HCT116 (cell line): Measurements from ENCODE around the gene CROCC. TPM values are rescaled to one million over a fixed set of nuclear protein-coding genes. Genes with fewer than 3 reads are reported as not detected.

Experiments used
- ATAC-seq: fragments of 200-7000 bp; cut with Tn5 transposase; 2 replicates; pipeline ENCODE4 v1.9.1; 2020; ENCODE audit warnings: mild to moderate bottlenecking, moderate library complexity
- BruUV-seq: library from RNA; stranded (reverse); fragments of 400-500 nt; replicated peaks from 2 replicates; lab custom pipeline; 2021; lab: Mats Ljungman, UMichigan
- CTCF ChIA-PET: fragments of 300-600 bp; sonication (Branson Sonifier 250); formaldehyde crosslinking; loops from one replicate; lab custom pipeline; 2021; ENCODE audit warnings: antibody characterized with exemption; lab: Charles Lee
- POLR2A ChIA-PET: fragments of 300-600, 350-600 bp; sonication (Branson Sonifier 250); formaldehyde crosslinking; loops from one replicate; lab custom pipeline; 2021; ENCODE audit warnings: antibody characterized with exemption; lab: Charles Lee
- RAD21 ChIA-PET, 2 experiments: fragments of 300-600 bp; sonication (Branson Sonifier 250); formaldehyde crosslinking; loops; one replicate each; lab custom pipeline; 2023; ENCODE audit warnings: low total read pairs in 2 of 2; ENCODE audit not compliant: uncharacterized antibody in 2 of 2, unreplicated experiment in 2 of 2, low non-redundant PET in 1 of 2; lab: Charles Lee
- DNase-seq: peaks from one replicate; pipeline ENCODE4 v3.0.0-alpha.2; 2010; ENCODE audit warnings: low read depth, low spot score
- H2AFZ ChIP-seq: fragments of 200-600 bp; shearing (Covaris generic), sonication (generic); 2 replicates; pipeline ENCODE4 v1.6.1; 2017; ENCODE audit warnings: low read depth, mixed run types, mixed read lengths, antibody characterized with exemption, low read length; ENCODE audit not compliant: poor library complexity, severe bottlenecking
- H3K27ac ChIP-seq: 2 replicates; pipeline ENCODE4 v1.5.1; 2012; ENCODE audit warnings: low read depth, low read length
- H3K27me3 ChIP-seq: fragments of 200-600 bp; sonication (generic); 2 replicates; pipeline ENCODE4 v1.6.1; 2016; ENCODE audit warnings: mixed run types, low read length, mixed read lengths; ENCODE audit not compliant: insufficient read depth
- H3K36me3 ChIP-seq, 2 experiments: fragments of 200-500 bp in 1 of 2; fragments of 200-600 bp in 1 of 2; sonication (Bioruptor generic) in 1 of 2; sonication (generic) in 1 of 2; 2 replicates each; pipeline versions ENCODE4 v1.5.1 to v1.6.1; 2014 to 2016; ENCODE audit warnings: low read length in 2 of 2, inconsistent platforms in 1 of 2, mixed read lengths in 1 of 2, mixed run types in 1 of 2; ENCODE audit not compliant: insufficient read depth in 2 of 2, control insufficient read depth in 1 of 2
- H3K4me1 ChIP-seq, 2 experiments: fragments of 200-600 bp in 1 of 2; sonication (generic) in 1 of 2; 2 replicates each; pipeline versions ENCODE4 v1.5.1 to v1.6.1; 2012 to 2017; ENCODE audit warnings: low read length in 2 of 2, inconsistent platforms in 1 of 2, mild to moderate bottlenecking in 1 of 2, mixed read lengths in 1 of 2, mixed run types in 1 of 2, moderate library complexity in 1 of 2; ENCODE audit not compliant: insufficient read depth in 2 of 2, control insufficient read depth in 1 of 2
- H3K4me2 ChIP-seq: fragments of 200-600 bp; sonication (generic); 2 replicates; pipeline ENCODE4 v1.6.1; 2017; ENCODE audit warnings: mixed run types, low read length, mixed read lengths
- H3K4me3 ChIP-seq, 2 experiments: fragments of 200-600 bp in 1 of 2; sonication (generic) in 1 of 2; replicated peaks in 1 of 2; 2 replicates each; pipeline ENCODE4 v1.5.1; 2011 to 2016; ENCODE audit warnings: low read length in 2 of 2, control low read depth in 1 of 2, low read depth in 1 of 2, mild to moderate bottlenecking in 1 of 2, mixed read lengths in 1 of 2, mixed run types in 1 of 2
- H3K79me2 ChIP-seq: fragments of 200-600 bp; sonication (generic); 2 replicates; pipeline ENCODE4 v1.6.1; 2017; ENCODE audit warnings: mild to moderate bottlenecking, mixed run types, low read length, moderate library complexity, mixed read lengths; ENCODE audit not compliant: insufficient read depth
- H3K9ac ChIP-seq: fragments of 200-600 bp; sonication (generic); 2 replicates; pipeline ENCODE4 v1.6.1; 2016; ENCODE audit warnings: low read length, mixed read lengths
- H3K9me2 ChIP-seq: fragments of 200-600 bp; sonication (generic), shearing (Covaris generic); 2 replicates; pipeline ENCODE4 v1.6.1; 2017; ENCODE audit warnings: mixed run types, mild to moderate bottlenecking, moderate library complexity; ENCODE audit not compliant: insufficient read depth
- H3K9me3 ChIP-seq, 2 experiments: fragments of 200-500 bp in 1 of 2; fragments of 200-600 bp in 1 of 2; sonication (Bioruptor generic) in 1 of 2; sonication (generic) in 1 of 2; 2 replicates each; pipeline ENCODE4 v1.6.1; 2014 to 2017; ENCODE audit warnings: low read length in 2 of 2, mixed read lengths in 2 of 2, inconsistent platforms in 1 of 2, low read depth in 1 of 2, mild to moderate bottlenecking in 1 of 2, mixed run types in 1 of 2, moderate library complexity in 1 of 2; ENCODE audit not compliant: control insufficient read depth in 1 of 2, insufficient read depth in 1 of 2
- H4K20me1 ChIP-seq: fragments of 200-600 bp; sonication (generic), shearing (Covaris generic); 2 replicates; pipeline ENCODE4 v1.6.1; 2017; ENCODE audit warnings: mixed run types, mild to moderate bottlenecking, moderate library complexity; ENCODE audit not compliant: insufficient read depth
- CBX3 ChIP-seq: IDR thresholded peaks from 2 replicates; pipeline ENCODE4 v1.6.1; 2012; ENCODE audit warnings: low read depth
- EGR1 ChIP-seq: IDR thresholded peaks from 2 replicates; pipeline ENCODE4 v1.6.1; 2012; ENCODE audit warnings: low read depth
- ELF1 ChIP-seq: IDR thresholded peaks from 2 replicates; pipeline ENCODE4 v1.6.1; 2012; ENCODE audit warnings: low read depth, borderline replicate concordance
- EZH2 ChIP-seq: fragments of 200-600 bp; sonication (generic); IDR thresholded peaks from 2 replicates; pipeline ENCODE4 v1.6.1; 2017; ENCODE audit warnings: antibody characterized with exemption, mixed run types
- POLR2A ChIP-seq: IDR thresholded peaks from 2 replicates; pipeline ENCODE4 v1.7.0; 2011; ENCODE audit warnings: borderline replicate concordance; ENCODE audit not compliant: insufficient read depth, insufficient read length; ENCODE audit errors: extremely low read depth
- POLR2AphosphoS5 ChIP-seq: IDR thresholded peaks from 2 replicates; pipeline ENCODE4 v1.6.1; 2011; ENCODE audit warnings: mild to moderate bottlenecking, low read depth, low read length, moderate library complexity
- RAD21 ChIP-seq: IDR thresholded peaks from 2 replicates; pipeline ENCODE4 v1.6.1; 2012; ENCODE audit warnings: low read depth, mild to moderate bottlenecking
- SIN3A ChIP-seq: IDR thresholded peaks from 2 replicates; pipeline ENCODE4 v1.6.1; 2012; ENCODE audit warnings: low read depth
- SP1 ChIP-seq: IDR thresholded peaks from 2 replicates; pipeline ENCODE4 v1.6.1; 2012; ENCODE audit warnings: low read depth
- TCF7L2 ChIP-seq: IDR thresholded peaks from 2 replicates; pipeline ENCODE4 v1.7.0; 2011; ENCODE audit warnings: borderline replicate concordance, inconsistent platforms; ENCODE audit not compliant: insufficient read depth, insufficient read length; ENCODE audit errors: extremely low read depth
- YY1 ChIP-seq: IDR thresholded peaks from 2 replicates; pipeline ENCODE4 v1.6.1; 2011; ENCODE audit warnings: low read length, low read depth, moderate library complexity, mild to moderate bottlenecking; ENCODE audit not compliant: insufficient replicate concordance; ENCODE audit errors: extremely low read depth
- ZNF274 ChIP-seq: fragments of 200-500 bp; sonication (Bioruptor generic); IDR thresholded peaks from 2 replicates; pipeline ENCODE4 v1.6.1; 2014; ENCODE audit warnings: mild to moderate bottlenecking, low read depth, low read length, inconsistent platforms
- intact Hi-C: fragments of 100-400 bp; cut with micrococcal nuclease; formaldehyde crosslinking; loops from 2 replicates; pipeline ENCODE4 v1.10.0; 2022
- total RNA-seq: library from RNA; stranded (reverse); gene quantifications from one replicate; pipeline ENCODE4 v1.2.1, GENCODE V29; 2021; ENCODE audit not compliant: unreplicated experiment
- TF ChIP-seq, protein P1 (sequence below): IDR thresholded peaks from 2 replicates; pipeline ENCODE4 v1.6.1; 2012; ENCODE audit warnings: low read depth
- TF ChIP-seq, protein P2 (sequence below), 3 experiments: fragments of 200-600 bp in 1 of 3; sonication (generic) in 1 of 3; IDR thresholded peaks in 2 of 3; conservative IDR thresholded peaks in 1 of 3; 2 replicates each; pipeline ENCODE4 v1.5.1; 2012 to 2017; ENCODE audit warnings: low read depth in 2 of 3, low read length in 2 of 3, antibody characterized with exemption in 1 of 3, borderline replicate concordance in 1 of 3, control low read depth in 1 of 3, mild to moderate bottlenecking in 1 of 3, mixed read lengths in 1 of 3, mixed run types in 1 of 3, moderate library complexity in 1 of 3; ENCODE audit not compliant: insufficient read depth in 1 of 3

The CROCC gene
- total RNA-seq, 1 experiment from 2014 or later, result 30.1 TPM

DNA sequence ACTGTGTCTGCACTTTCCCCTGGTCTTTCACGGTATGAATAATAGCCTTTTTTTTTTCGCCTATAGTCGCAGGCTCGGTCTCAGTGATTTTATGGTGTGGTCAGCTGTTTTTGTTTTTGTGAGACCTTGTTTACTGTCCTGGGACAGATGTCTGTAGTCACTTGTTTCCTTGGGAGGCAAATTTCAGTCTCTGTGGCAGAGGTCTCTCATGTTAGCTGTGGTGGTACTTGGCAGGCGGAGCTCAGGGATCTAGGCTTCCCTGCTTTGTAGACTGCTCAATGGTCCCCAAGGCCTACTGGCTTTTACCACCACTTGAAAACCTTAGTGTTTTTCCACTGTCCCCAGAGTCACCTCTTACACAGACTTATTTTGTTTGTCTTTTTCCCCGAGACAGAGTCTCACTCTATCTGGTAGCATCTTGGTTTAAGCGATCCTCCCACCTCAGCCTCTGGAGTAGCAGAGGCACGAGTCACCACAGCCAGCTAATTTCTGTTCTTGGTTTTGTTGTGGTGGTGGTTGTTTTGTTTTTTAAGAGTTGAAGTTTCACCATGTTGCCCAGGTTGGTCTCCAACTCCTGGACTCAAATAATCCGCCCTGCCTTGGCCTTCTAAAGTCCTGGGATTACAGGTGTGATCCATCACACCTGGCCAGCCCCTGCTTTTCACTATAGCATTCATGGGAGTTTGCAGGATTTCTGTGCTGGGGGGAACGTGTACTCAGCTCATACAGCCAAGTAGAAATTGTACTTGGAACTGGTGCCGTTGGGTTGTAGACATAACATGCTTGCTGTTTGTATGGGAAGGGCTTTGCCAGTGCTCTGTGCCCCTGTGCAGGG lies 15.6 kb upstream of the CROCC start:
- H3K27ac ChIP-seq, result peak overlapping the region; percentile 89
- BruUV-seq, result no TSS peak
- H3K27me3 ChIP-seq, result no peaks in the 10 kb centered on the region
- POLR2A ChIA-PET, result interaction anchor here (1.0 to 3.8 kb wide), 16 partner anchors 9 to 395 kb away, joined by 3 to 41 read pairs (median 5); partner anchors contain the start of genes RNU1-1 and RNU1-2
- no peak overlapping the region for H2AFZ ChIP-seq
- no peaks in the 10 kb centered on the region for H3K9me3 ChIP-seq
- peaks cover 20 to 52% of the 10 kb centered on the region in 2 experiments for H3K4me1 ChIP-seq
- intact Hi-C loops, result loop anchor here (1.0 kb wide), 1 partner anchor 10 kb away; no protein-coding TSS in a partner anchor
- no peaks in the 10 kb centered on the region for H3K79me2 ChIP-seq
- no peaks in the 10 kb centered on the region for H4K20me1 ChIP-seq
- H3K9ac ChIP-seq, result peak overlapping the region; percentile 74
- DNase-seq, result no peak
- no peak overlapping the region for H3K4me3 ChIP-seq
- CTCF ChIA-PET, result interaction anchor here (1.3 to 2.0 kb wide), 2 partner anchors 139 to 285 kb away, joined by 3 to 6 read pairs; no protein-coding TSS in a partner anchor
- H3K36me3 ChIP-seq, result no peaks in the 10 kb centered on the region
- H3K4me2 ChIP-seq, result peak overlapping the region; percentile 87
- RAD21 ChIA-PET, result no interaction called here
- no peak for ATAC-seq
- TF ChIP-seq, protein P1, sequence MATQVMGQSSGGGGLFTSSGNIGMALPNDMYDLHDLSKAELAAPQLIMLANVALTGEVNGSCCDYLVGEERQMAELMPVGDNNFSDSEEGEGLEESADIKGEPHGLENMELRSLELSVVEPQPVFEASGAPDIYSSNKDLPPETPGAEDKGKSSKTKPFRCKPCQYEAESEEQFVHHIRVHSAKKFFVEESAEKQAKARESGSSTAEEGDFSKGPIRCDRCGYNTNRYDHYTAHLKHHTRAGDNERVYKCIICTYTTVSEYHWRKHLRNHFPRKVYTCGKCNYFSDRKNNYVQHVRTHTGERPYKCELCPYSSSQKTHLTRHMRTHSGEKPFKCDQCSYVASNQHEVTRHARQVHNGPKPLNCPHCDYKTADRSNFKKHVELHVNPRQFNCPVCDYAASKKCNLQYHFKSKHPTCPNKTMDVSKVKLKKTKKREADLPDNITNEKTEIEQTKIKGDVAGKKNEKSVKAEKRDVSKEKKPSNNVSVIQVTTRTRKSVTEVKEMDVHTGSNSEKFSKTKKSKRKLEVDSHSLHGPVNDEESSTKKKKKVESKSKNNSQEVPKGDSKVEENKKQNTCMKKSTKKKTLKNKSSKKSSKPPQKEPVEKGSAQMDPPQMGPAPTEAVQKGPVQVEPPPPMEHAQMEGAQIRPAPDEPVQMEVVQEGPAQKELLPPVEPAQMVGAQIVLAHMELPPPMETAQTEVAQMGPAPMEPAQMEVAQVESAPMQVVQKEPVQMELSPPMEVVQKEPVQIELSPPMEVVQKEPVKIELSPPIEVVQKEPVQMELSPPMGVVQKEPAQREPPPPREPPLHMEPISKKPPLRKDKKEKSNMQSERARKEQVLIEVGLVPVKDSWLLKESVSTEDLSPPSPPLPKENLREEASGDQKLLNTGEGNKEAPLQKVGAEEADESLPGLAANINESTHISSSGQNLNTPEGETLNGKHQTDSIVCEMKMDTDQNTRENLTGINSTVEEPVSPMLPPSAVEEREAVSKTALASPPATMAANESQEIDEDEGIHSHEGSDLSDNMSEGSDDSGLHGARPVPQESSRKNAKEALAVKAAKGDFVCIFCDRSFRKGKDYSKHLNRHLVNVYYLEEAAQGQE, result no peak
- TF ChIP-seq POLR2AphosphoS5, result no peak
- TF ChIP-seq ZNF274, result no peak
- TF ChIP-seq ELF1, result no peak
- TF ChIP-seq POLR2A, result no peak
- no peak for TF ChIP-seq SP1
- TF ChIP-seq CBX3, result no peak
- TF ChIP-seq RAD21, result no peak
- TF ChIP-seq YY1, result no peak
- no peak for TF ChIP-seq EZH2
- TF ChIP-seq EGR1, result no peak
- no peak for TF ChIP-seq TCF7L2
- no peak for TF ChIP-seq SIN3A
- TF ChIP-seq, protein P2, sequence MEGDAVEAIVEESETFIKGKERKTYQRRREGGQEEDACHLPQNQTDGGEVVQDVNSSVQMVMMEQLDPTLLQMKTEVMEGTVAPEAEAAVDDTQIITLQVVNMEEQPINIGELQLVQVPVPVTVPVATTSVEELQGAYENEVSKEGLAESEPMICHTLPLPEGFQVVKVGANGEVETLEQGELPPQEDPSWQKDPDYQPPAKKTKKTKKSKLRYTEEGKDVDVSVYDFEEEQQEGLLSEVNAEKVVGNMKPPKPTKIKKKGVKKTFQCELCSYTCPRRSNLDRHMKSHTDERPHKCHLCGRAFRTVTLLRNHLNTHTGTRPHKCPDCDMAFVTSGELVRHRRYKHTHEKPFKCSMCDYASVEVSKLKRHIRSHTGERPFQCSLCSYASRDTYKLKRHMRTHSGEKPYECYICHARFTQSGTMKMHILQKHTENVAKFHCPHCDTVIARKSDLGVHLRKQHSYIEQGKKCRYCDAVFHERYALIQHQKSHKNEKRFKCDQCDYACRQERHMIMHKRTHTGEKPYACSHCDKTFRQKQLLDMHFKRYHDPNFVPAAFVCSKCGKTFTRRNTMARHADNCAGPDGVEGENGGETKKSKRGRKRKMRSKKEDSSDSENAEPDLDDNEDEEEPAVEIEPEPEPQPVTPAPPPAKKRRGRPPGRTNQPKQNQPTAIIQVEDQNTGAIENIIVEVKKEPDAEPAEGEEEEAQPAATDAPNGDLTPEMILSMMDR (IDR thresholded peaks at IDR 0.05 in 2 of 3, conservative IDR thresholded peaks at IDR 0.05 in 1 of 3; ENCODE audit: borderline replicate concordance in 1 of 3, insufficient read depth in 1 of 3, low read depth in 2 of 3, low read length in 2 of 3), result no peak
- no peaks in the 10 kb centered on the region for H3K9me2 ChIP-seq
